ENCODE measurements around the gene OSBP2.

OSBP2 gene

DNA sequence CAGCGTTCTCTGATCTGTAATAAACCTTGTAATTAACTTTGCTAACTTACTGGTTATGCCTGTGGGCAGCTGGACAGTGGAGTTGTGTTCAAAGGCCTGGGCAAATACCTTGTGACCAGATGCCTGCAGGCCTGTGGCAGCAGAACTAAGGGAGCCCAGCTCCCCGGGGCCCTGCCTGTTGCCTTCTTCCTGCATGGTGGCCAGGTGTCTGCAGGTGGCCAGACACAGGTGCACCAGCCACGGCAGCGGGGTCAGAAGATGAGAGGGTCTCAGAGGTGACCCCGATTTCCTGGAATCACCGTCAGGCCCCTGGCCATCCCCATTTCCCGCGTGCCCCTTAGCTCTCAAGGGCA lies 127.2 kb downstream of the OSBP2 start:
- no peak for DNase-seq

DNA sequence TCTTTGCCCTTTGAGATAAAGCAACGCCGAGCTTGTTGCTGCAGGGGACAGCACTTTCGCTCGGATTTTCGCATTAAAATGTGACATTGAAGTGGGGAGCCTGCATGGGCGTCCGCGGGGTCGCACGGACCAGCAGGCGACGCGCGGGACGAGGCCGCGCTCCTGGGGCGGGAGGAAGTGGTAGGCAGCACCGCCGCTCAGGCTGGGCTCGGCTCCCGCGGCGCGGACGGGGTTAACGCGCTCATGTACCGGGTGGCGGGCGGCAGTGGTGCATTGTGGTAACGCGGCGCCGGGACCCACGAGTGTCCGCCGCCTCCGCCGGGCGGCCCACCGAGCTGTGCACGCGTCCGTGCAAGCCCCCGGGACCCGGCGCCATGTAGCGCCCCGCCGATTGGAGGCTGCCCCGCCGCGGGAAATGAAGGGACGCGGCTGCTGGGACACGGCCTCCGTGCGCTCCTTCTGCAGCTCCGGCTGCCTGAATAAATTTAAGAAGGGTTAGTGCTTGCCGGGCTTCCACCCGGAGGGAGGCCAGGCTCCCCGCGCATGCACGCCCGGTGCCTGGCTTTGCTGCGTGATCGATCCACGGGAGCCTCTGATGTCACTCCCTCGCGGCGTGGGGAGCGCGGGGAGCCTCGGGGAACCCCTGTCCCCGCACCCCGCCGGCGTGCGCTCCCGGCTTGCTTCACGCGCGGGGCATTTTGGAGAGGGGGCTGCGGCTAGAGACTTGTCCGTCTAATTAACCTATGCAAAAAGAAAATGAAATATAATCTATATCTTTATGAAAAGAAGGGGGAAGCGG lies 127.7 kb downstream of the OSBP2 start:
- DNase-seq: no peak

DNA sequence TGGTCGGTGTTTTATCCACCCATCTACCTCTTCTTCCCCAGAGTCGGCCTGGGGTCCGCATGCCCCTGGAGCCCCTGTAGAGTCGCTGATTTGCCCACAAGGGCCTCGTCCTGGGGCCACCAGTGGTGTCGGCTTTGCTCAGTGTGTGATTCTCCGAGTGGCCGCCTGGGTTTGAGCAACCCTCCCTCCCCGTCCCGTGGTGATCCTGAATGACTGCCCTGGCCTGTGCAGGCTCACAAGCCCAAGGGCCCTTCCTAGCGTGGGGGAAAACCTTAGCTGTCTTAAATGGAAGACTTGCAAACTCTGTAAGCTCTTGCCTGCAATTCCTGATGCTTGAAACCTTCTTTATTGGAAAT lies 128.3 kb downstream of the OSBP2 start:
- no peak for DNase-seq

DNA sequence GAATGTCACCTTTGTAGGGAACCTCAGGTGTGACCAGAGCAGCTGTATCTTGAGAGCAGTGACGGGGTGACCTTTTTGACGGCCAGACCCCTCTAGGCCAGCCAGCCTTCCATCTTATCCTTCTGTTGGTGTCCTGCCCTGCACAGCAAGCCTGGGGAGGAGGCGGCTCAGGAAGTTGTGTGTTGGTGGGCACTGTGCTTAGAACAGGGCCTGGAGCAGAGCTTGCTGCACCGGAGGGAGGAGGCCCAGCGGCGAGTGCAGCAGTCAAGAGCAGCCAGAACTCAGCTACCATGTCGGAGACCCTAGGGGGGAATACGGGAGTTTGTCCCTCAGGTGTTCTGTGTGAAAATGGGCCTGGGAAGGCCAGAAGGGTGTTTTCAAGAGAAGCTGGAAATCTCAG lies 129.4 kb downstream of the OSBP2 start:
- DNase-seq: no peak

DNA sequence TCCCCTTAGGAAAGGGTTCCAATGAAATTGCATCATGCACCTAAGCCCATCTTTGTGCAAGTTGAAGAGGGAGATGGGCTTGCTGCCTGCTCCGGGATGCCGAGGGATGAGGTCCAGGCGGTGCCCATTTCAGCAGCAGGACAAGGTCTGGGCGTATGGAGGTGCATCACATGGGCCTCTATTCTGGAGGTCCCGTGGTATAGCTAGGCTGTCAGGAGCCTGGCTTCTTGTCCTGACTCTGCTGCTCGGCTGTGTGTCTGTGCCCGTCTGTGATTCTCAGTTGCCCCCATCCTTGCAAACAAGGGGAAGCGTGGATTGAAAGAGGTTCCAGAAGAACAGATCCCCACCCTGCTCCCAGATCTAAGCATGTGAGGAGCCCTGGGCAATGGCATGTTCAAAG lies 130.0 kb downstream of the OSBP2 start:
- DNase-seq: no peak

DNA sequence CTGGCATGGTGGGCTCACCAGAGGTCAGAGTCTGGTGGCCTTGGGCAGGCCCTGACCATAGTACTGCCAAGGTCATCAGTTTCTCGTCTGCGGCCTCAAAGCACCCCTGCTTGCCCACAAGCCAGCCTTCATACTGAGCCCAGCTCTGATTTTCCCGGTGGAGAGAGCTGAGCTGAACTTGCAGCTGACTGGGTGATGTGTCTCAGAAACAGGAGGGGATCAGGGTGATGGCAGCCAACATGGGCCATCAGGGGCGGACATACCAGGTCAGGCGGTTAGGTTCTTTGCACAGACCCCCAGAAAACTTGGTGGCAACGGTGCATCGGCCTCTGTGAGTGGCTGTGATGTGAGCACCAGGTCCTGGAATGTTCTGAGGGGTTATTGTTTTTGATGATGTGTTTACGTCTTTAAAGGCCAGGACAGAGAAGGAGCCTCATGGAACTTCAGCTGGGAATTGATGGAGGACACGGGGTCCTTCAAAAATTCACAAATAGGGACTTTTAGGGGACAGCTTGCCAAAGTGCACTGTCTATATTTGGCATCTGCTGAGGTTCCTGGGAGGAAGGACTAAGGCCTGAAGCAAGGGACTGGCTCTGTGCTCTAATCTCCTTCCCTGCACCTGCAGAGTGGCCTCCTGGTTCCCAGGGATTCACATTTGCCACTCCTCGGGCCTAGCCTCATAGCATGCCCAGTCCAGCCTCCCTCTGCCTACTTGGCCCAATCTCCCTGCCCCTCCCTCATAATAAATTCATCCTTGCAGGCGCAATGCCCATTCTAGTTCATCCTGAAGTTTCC lies 131.2 kb downstream of the OSBP2 start:
- DNase-seq: no peak

GRCh38 chr22:30826670-30827355 lies 132.1 kb downstream of the OSBP2 start:
- no peak for DNase-seq

GRCh38 chr22:30827646-30828045 lies 133.0 kb downstream of the OSBP2 start:
- DNase-seq: no peak

- DNase-seq: no peak
These were observed 133.8 kb downstream of the OSBP2 start for GRCh38 chr22:30828187-30829155.

- no peak for DNase-seq
These were observed 135.4 kb downstream of the OSBP2 start for GRCh38 chr22:30829901-30830550.

GRCh38 chr22:30830907-30831306 lies 136.2 kb downstream of the OSBP2 start:
- no peak for DNase-seq

- no peak for DNase-seq
These were observed 137.8 kb downstream of the OSBP2 start for GRCh38 chr22:30832407-30832987.

DNA sequence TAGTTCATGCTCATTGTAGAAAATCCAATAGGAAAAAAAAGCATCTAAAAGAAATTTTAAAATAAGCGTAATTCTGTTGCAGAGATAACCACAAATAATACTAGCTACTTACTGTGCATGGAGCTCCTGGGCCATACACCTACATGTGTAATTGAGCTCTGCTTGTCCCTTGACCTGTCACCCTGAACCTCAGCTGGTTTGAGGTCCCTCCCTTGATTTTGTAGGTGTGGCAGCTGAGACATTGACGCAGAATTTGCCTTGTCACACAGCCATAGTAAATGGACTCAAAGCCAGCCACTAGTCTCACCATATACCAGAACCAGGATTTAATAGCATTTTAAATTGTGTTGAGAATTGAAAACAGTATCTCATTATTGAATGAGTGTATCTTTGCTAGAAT lies 138.6 kb downstream of the OSBP2 start:
- DNase-seq: no peak

DNA sequence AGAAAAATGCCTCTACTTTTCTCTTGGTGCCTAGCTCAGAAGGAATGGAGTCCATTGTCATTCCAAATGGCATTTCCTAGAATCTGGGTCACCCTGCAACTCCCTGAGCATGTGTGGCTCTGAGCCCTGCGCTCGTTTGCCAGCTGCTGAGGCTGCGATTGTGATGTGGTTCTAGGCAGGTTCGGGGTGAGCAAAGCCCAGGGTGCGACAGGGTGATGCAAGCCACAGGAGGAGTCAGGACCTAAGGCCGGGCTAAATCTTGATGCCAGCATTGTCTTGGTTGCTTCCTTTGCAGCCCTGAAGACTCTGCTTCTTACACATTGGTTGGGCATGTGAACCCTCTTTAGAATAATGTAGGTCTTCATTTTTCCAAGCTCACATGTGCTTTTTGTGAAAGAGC lies 142.9 kb downstream of the OSBP2 start:
- DNase-seq: no peak

- DNase-seq: no peak
These were observed 143.4 kb downstream of the OSBP2 start for GRCh38 chr22:30838111-30838510.

DNA sequence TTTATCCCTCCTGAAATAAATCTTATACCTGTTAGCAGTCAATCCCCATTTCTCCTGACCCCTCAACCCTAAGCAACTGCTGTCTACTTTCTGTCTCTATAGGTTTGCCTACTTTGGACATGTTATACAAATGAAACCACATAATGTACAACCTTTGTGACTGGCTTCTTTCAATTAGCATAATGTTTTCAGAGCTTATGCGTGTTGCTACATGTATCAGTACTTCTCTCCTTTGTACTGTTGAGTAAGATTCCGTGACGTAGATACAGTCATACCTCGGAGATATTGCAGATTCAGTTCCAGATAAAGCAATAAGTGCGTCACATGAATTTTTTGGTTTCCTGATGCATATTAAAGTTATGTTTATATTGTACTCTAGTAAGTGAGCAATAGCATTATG lies 146.6 kb downstream of the OSBP2 start:
- DNase-seq: no peak

- DNase-seq: no peak
These were observed 148.6 kb downstream of the OSBP2 start for GRCh38 chr22:30843245-30843644.

- DNase-seq: no peak
These were observed 152.9 kb downstream of the OSBP2 start for GRCh38 chr22:30847583-30847982.

GRCh38 chr22:30855266-30855665 lies 160.6 kb downstream of the OSBP2 start:
- no peak for DNase-seq

DNA sequence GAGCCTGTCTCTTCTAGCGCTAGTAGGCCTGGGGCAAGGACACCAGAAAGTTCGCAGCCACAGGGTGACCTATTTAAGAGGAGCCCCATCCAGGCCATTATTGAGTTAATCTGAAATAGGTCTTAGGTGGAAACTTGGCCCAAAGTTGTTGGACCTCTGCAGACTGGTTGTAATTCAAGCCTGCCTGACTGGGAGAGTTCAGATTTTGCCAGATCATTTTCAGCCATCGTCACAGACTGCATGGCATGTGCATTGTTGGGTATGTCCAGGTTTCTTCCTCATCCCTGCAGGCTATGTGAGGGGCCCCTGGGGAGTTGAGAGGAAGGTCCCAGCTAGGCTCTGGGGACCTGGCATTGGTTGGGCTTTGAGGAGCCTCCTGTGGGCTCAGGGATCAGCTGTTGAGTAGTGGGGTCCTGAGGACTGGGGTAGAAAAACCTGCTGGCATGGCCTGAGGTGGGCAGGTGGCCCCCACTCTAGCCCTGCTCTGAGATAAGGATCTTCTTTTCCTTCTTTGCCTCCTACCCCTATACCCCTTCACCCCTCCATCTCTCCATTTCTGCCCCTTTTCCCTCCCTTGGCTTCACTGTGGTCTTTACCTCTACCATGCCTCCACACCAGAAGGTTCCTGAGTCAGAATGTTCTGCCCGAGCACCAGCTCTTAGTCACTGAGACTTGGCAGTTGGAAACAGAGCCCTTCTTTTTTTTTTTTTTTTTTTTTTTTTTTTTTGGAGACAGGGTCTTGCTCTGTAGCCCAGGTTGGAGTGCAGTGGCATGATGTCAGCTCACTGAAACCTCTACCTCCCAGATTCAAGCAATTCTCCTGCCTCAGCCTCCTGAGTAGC lies 161.2 kb downstream of the OSBP2 start:
- DNase-seq: no peak

Data from T-helper 1 cell (primary cell).